PFSK-1 (cell line): ENCODE measurements around the gene ARL10.

Source experiments
- FOXP2 ChIP-seq: optimal IDR thresholded peaks from 2 replicates; pipeline ENCODE3; 2011; ENCODE audit warnings: borderline replicate concordance, control low read depth, inconsistent platforms; ENCODE audit not compliant: insufficient read depth; ENCODE audit errors: extremely low read length, extremely low read depth
- POLR2AphosphoS5 ChIP-seq: IDR thresholded peaks from 2 replicates; pipeline ENCODE4 v1.6.1; 2012; ENCODE audit warnings: low read depth, mild to moderate bottlenecking, control low read depth, low read length, moderate library complexity
- REST ChIP-seq, 2 experiments: IDR thresholded peaks; 2 replicates each; pipeline versions ENCODE4 v1.6.1 to v1.8.0; 2011 to 2012; ENCODE audit warnings: low read depth in 2 of 2, low read length in 2 of 2, control low read depth in 1 of 2, inconsistent platforms in 1 of 2, mild to moderate bottlenecking in 1 of 2, moderate library complexity in 1 of 2; ENCODE audit not compliant: insufficient read depth in 1 of 2
- SIN3A ChIP-seq: IDR thresholded peaks from 2 replicates; pipeline ENCODE4 v1.6.1; 2012; ENCODE audit warnings: mild to moderate bottlenecking, low read length, moderate library complexity, borderline replicate concordance; ENCODE audit not compliant: insufficient read depth
- TAF1 ChIP-seq: IDR thresholded peaks from 2 replicates; pipeline ENCODE4 v1.6.1; 2012; ENCODE audit warnings: low read length, control low read depth, borderline replicate concordance; ENCODE audit not compliant: insufficient read depth

ARL10 gene

GRCh38 chr5:176426876-176427275, 61.6 kb downstream of the ARL10 start:
- TF ChIP-seq TAF1: no peak
- TF ChIP-seq REST (IDR thresholded peaks at IDR 0.05; ENCODE audit: insufficient read depth in 1 of 2, low read depth in 2 of 2, low read length in 2 of 2): no peak
- TF ChIP-seq POLR2AphosphoS5: no peak
- TF ChIP-seq FOXP2: no peak
- TF ChIP-seq SIN3A: no peak

- TF ChIP-seq TAF1 (no peak), REST (IDR thresholded peaks at IDR 0.05; ENCODE audit: insufficient read depth in 1 of 2, low read depth in 2 of 2, low read length in 2 of 2) (no peak), FOXP2 (no peak), SIN3A (no peak), POLR2AphosphoS5 (no peak)
Measured at GRCh38 chr5:176427971-176428370, 62.7 kb downstream of the ARL10 start.

- no peak for TF ChIP-seq SIN3A
- TF ChIP-seq TAF1: no peak
- TF ChIP-seq POLR2AphosphoS5: no peak
- no peak for TF ChIP-seq REST (IDR thresholded peaks at IDR 0.05; ENCODE audit: insufficient read depth in 1 of 2, low read depth in 2 of 2, low read length in 2 of 2)
- no peak for TF ChIP-seq FOXP2
Measured at GRCh38 chr5:176429972-176430371, 64.7 kb downstream of the ARL10 start.
